Mesenchymal stem cell (in vitro differentiated cells and primary cell): Measurements from ENCODE around the gene LIN7B.

Experiments used
- DNase-seq: peaks from one replicate; pipeline ENCODE4 v3.0.0-alpha.2; 2013
- H2AFZ ChIP-seq: one replicate; pipeline ENCODE4 v1.6.1; 2013; ENCODE audit warnings: low read depth, mild to moderate bottlenecking, control low read depth, inconsistent platforms, low read length, moderate library complexity
- H2AK5ac ChIP-seq: 2 replicates; pipeline ENCODE4 v1.6.1; 2013; ENCODE audit warnings: low read length, moderate library complexity, mild to moderate bottlenecking, inconsistent platforms; ENCODE audit not compliant: severe bottlenecking
- H2BK120ac ChIP-seq: one replicate; pipeline ENCODE4 v1.6.1; 2013; ENCODE audit warnings: low read depth, mild to moderate bottlenecking, inconsistent platforms, low read length, moderate library complexity
- H2BK12ac ChIP-seq, 2 experiments: one replicate each; pipeline ENCODE4 v1.6.1; 2013; ENCODE audit warnings: inconsistent platforms in 2 of 2, low read length in 2 of 2, mild to moderate bottlenecking in 2 of 2, moderate library complexity in 2 of 2, control low read depth in 1 of 2
- H2BK15ac ChIP-seq: one replicate; pipeline ENCODE4 v1.6.1; 2013; ENCODE audit warnings: mild to moderate bottlenecking, low read depth, inconsistent platforms; ENCODE audit not compliant: poor library complexity, severe bottlenecking
- H2BK5ac ChIP-seq: 2 replicates; pipeline ENCODE4 v1.6.1; 2013; ENCODE audit warnings: low read depth, mild to moderate bottlenecking, low read length, control low read depth, inconsistent platforms; ENCODE audit not compliant: poor library complexity, severe bottlenecking
- H3K14ac ChIP-seq, 2 experiments: one replicate each; pipeline ENCODE4 v1.6.1; 2013; ENCODE audit warnings: inconsistent platforms in 2 of 2, low read length in 2 of 2, control low read depth in 1 of 2, mild to moderate bottlenecking in 1 of 2, moderate library complexity in 1 of 2
- H3K18ac ChIP-seq, 2 experiments: one replicate each; pipeline ENCODE4 v1.6.1; 2013; ENCODE audit warnings: inconsistent platforms in 2 of 2, low read length in 2 of 2, control low read depth in 1 of 2, low read depth in 1 of 2, mild to moderate bottlenecking in 1 of 2
- H3K23ac ChIP-seq, 2 experiments: one replicate each; pipeline ENCODE4 v1.6.1; 2013; ENCODE audit warnings: inconsistent platforms in 2 of 2, low read length in 2 of 2, mild to moderate bottlenecking in 2 of 2, moderate library complexity in 2 of 2, control low read depth in 1 of 2
- H3K27ac ChIP-seq: 2 replicates; pipeline ENCODE4 v1.5.1; 2013; ENCODE audit warnings: mild to moderate bottlenecking, moderate library complexity, low read length, control low read depth, inconsistent platforms; ENCODE audit not compliant: poor library complexity, severe bottlenecking
- H3K27me3 ChIP-seq, 2 experiments: 2 replicates each; pipeline versions ENCODE4 v1.6.1 to v1.7.0; 2013; ENCODE audit warnings: low read length in 2 of 2, mild to moderate bottlenecking in 2 of 2, moderate library complexity in 2 of 2, control low read depth in 1 of 2, inconsistent platforms in 1 of 2; ENCODE audit not compliant: control insufficient read depth in 1 of 2, insufficient read depth in 1 of 2
- H3K36me3 ChIP-seq, 2 experiments: 2 replicates each; pipeline versions ENCODE4 v1.6.1 to v1.7.0; 2013; ENCODE audit warnings: low read length in 2 of 2, control low read depth in 1 of 2, inconsistent platforms in 1 of 2, low read depth in 1 of 2, mild to moderate bottlenecking in 1 of 2; ENCODE audit not compliant: insufficient read depth in 2 of 2, control insufficient read depth in 1 of 2
- H3K4ac ChIP-seq, 2 experiments: one replicate each; pipeline ENCODE4 v1.6.1; 2013; ENCODE audit warnings: inconsistent platforms in 2 of 2, low read length in 2 of 2, mild to moderate bottlenecking in 2 of 2, moderate library complexity in 2 of 2, control low read depth in 1 of 2, low read depth in 1 of 2
- H3K4me1 ChIP-seq: 2 replicates; pipeline ENCODE4 v1.6.1; 2013; ENCODE audit warnings: low read depth, low read length, control low read depth; ENCODE audit not compliant: control insufficient read depth, insufficient read depth
- H3K4me2 ChIP-seq: 2 replicates; pipeline ENCODE4 v1.6.1; 2013; ENCODE audit warnings: low read length, mild to moderate bottlenecking, inconsistent platforms; ENCODE audit not compliant: poor library complexity, severe bottlenecking
- H3K4me3 ChIP-seq, 2 experiments: 2 replicates each; pipeline versions ENCODE4 v1.5.1 to v1.7.0; 2013; ENCODE audit warnings: low read length in 2 of 2, mild to moderate bottlenecking in 2 of 2, control low read depth in 1 of 2, low read depth in 1 of 2; ENCODE audit not compliant: insufficient read depth in 1 of 2
- H3K79me1 ChIP-seq: replicated peaks from 2 replicates; pipeline ENCODE4 v1.6.1; 2013; ENCODE audit warnings: mild to moderate bottlenecking, control low read depth, low read length, inconsistent platforms; ENCODE audit not compliant: poor library complexity, severe bottlenecking
- H3K9ac ChIP-seq: 2 replicates; pipeline ENCODE4 v1.7.0; 2013; ENCODE audit warnings: mild to moderate bottlenecking, low read length, moderate library complexity
- H3K9me3 ChIP-seq: 2 replicates; pipeline ENCODE4 v1.7.0; 2013; ENCODE audit warnings: mild to moderate bottlenecking, low read length; ENCODE audit not compliant: control insufficient read depth
- H4K8ac ChIP-seq: one replicate; pipeline ENCODE4 v1.6.1; 2013; ENCODE audit warnings: inconsistent platforms, mild to moderate bottlenecking, low read length, moderate library complexity
- H4K91ac ChIP-seq: one replicate; pipeline ENCODE4 v1.6.1; 2013; ENCODE audit warnings: mild to moderate bottlenecking, low read length, inconsistent platforms
- whole genome bisulfite sequencing: methylation state at CpG from one replicate; pipeline ENCODE4 v1.1.7; 2013; ENCODE audit warnings: mixed read lengths; 5-methylcytosine and 5-hydroxymethylcytosine counted together

The LIN7B gene

GRCh38 chr19:49067554-49067953 is 46.6 kb upstream of the LIN7B start:
- Histone ChIP-seq H2BK15ac (no peak overlapping the region), H3K14ac (no peak overlapping the region), H3K4me1 (peaks cover 22% of the 10 kb centered on the region), H3K18ac (no peak overlapping the region), H4K91ac (no peak overlapping the region), H2BK12ac (no peak overlapping the region), H3K9ac (no peak overlapping the region), H3K4me3 (no peak overlapping the region), H3K79me1 (no peaks in the 10 kb centered on the region), H2AK5ac (no peak overlapping the region), H3K27me3 (peaks cover 81 to 86% of the 10 kb centered on the region in 2 experiments), H3K4me2 (no peak overlapping the region), H3K23ac (no peak overlapping the region), H3K9me3 (peaks cover 5% of the 10 kb centered on the region), H2BK5ac (no peak overlapping the region), H3K27ac (no peak overlapping the region), H4K8ac (no peak overlapping the region), H3K36me3 (no peaks in the 10 kb centered on the region), H3K4ac (no peak overlapping the region), H2AFZ (no peak overlapping the region), H2BK120ac (no peak overlapping the region)
- DNase-seq, result no peak
- WGBS, result 68% methylated on average over 3 of the region's 3 CpGs

GRCh38 chr19:49069026-49069425 is 45.1 kb upstream of the LIN7B start:
- no peak overlapping the region for H2BK15ac ChIP-seq
- H2AFZ ChIP-seq, result no peak overlapping the region
- H3K9me3 ChIP-seq, result peaks cover 5% of the 10 kb centered on the region
- peaks cover 86% of the 10 kb centered on the region in 2 experiments for H3K27me3 ChIP-seq
- no peak overlapping the region for H3K18ac ChIP-seq
- no peak overlapping the region for H2BK120ac ChIP-seq
- no peak overlapping the region for H2BK5ac ChIP-seq
- no peak overlapping the region for H2BK12ac ChIP-seq
- H3K36me3 ChIP-seq, result no peaks in the 10 kb centered on the region
- no peak overlapping the region for H4K8ac ChIP-seq
- H4K91ac ChIP-seq, result no peak overlapping the region
- no peaks in the 10 kb centered on the region for H3K79me1 ChIP-seq
- H3K4me3 ChIP-seq, result no peak overlapping the region
- no peak overlapping the region for H3K4ac ChIP-seq
- H3K14ac ChIP-seq, result no peak overlapping the region
- H3K27ac ChIP-seq, result no peak overlapping the region
- H3K23ac ChIP-seq, result no peak overlapping the region
- no peak overlapping the region for H3K9ac ChIP-seq
- WGBS, result 92% methylated on average over 9 of the region's 9 CpGs
- peaks cover 23% of the 10 kb centered on the region for H3K4me1 ChIP-seq
- H3K4me2 ChIP-seq, result no peak overlapping the region
- no peak for DNase-seq
- H2AK5ac ChIP-seq, result no peak overlapping the region

- Histone ChIP-seq H2BK120ac (no peak overlapping the region), H3K18ac (no peak overlapping the region), H2BK12ac (no peak overlapping the region), H2BK15ac (no peak overlapping the region), H2AFZ (no peak overlapping the region), H3K4me1 (peaks cover 9% of the 10 kb centered on the region), H3K9me3 (peaks cover 5% of the 10 kb centered on the region), H3K4me2 (no peak overlapping the region), H4K8ac (no peak overlapping the region), H4K91ac (no peak overlapping the region), H3K27me3 (peaks cover 77 to 81% of the 10 kb centered on the region in 2 experiments), H3K79me1 (no peaks in the 10 kb centered on the region), H3K27ac (no peak overlapping the region), H3K36me3 (no peaks in the 10 kb centered on the region), H2BK5ac (no peak overlapping the region), H3K4ac (no peak overlapping the region), H3K23ac (no peak overlapping the region), H3K9ac (no peak overlapping the region), H3K4me3 (no peak overlapping the region), H2AK5ac (no peak overlapping the region), H3K14ac (no peak overlapping the region)
- DNase-seq, result no peak
- WGBS, result 95% methylated on average over 21 of the region's 21 CpGs
These were observed 43.8 kb upstream of the LIN7B start for GRCh38 chr19:49070416-49070815.

- Histone ChIP-seq H3K79me1 (no peaks in the 10 kb centered on the region), H2AK5ac (no peak overlapping the region), H2BK120ac (no peak overlapping the region), H3K4me3 (peak overlapping the region in 1 of 2 experiments; percentile 8), H4K8ac (no peak overlapping the region), H3K14ac (no peak overlapping the region), H2BK5ac (no peak overlapping the region), H3K4ac (no peak overlapping the region), H3K4me1 (peaks cover 9% of the 10 kb centered on the region), H3K27ac (no peak overlapping the region), H3K36me3 (no peaks in the 10 kb centered on the region), H3K27me3 (peaks cover 62 to 65% of the 10 kb centered on the region in 2 experiments), H3K18ac (no peak overlapping the region), H3K4me2 (no peak overlapping the region), H2BK12ac (no peak overlapping the region), H3K9me3 (peaks cover 5% of the 10 kb centered on the region), H2BK15ac (peak overlapping the region; percentile 13), H2AFZ (peak overlapping the region; percentile 64), H4K91ac (no peak overlapping the region), H3K23ac (no peak overlapping the region), H3K9ac (no peak overlapping the region)
- no peak for DNase-seq
- 44% methylated on average over 82 of the region's 93 CpGs for WGBS
These were observed 42.2 kb upstream of the LIN7B start for GRCh38 chr19:49071860-49072547.
